GM13976 (cell line): ENCODE results near the gene C6orf120.

Experiments
- DNase-seq: peaks from one replicate; pipeline ENCODE4 v3.0.0; 2012; ENCODE audit warnings: low spot score
- in situ Hi-C: fragments of 300-500 bp; cut with MboI; formaldehyde crosslinking; loops from one replicate; pipeline ENCODE4 v1.12.0; 2022; ENCODE audit warnings: low sequenced_read_pairs, mixed read lengths, inconsistent platforms; ENCODE audit not compliant: unreplicated experiment
- TF ChIP-seq, protein P1 (sequence below): IDR thresholded peaks from 2 replicates; pipeline ENCODE4 v1.5.1; 2012; ENCODE audit warnings: borderline replicate concordance, mild to moderate bottlenecking; ENCODE audit not compliant: insufficient read depth; ENCODE audit errors: extremely low read depth, missing control alignments, control extremely low read depth

C6orf120 gene

GRCh38 chr6:169725125-169726048 is 23.5 kb downstream of the C6orf120 start:
- DNase-seq = no peak
- in situ Hi-C loops = no loop called here
- TF ChIP-seq, protein P1, sequence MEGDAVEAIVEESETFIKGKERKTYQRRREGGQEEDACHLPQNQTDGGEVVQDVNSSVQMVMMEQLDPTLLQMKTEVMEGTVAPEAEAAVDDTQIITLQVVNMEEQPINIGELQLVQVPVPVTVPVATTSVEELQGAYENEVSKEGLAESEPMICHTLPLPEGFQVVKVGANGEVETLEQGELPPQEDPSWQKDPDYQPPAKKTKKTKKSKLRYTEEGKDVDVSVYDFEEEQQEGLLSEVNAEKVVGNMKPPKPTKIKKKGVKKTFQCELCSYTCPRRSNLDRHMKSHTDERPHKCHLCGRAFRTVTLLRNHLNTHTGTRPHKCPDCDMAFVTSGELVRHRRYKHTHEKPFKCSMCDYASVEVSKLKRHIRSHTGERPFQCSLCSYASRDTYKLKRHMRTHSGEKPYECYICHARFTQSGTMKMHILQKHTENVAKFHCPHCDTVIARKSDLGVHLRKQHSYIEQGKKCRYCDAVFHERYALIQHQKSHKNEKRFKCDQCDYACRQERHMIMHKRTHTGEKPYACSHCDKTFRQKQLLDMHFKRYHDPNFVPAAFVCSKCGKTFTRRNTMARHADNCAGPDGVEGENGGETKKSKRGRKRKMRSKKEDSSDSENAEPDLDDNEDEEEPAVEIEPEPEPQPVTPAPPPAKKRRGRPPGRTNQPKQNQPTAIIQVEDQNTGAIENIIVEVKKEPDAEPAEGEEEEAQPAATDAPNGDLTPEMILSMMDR = no peak

GRCh38 chr6:169726049-169726400 is 24.1 kb downstream of the C6orf120 start:
- in situ Hi-C loops = no loop called here
- TF ChIP-seq, protein P1 = no peak
- no peak for DNase-seq

GRCh38 chr6:169726963-169727362 is 25.0 kb downstream of the C6orf120 start:
- TF ChIP-seq, protein P1 = no peak
- in situ Hi-C loops = no loop called here
- no peak for DNase-seq

- TF ChIP-seq, protein P1 = no peak
- no peak for DNase-seq
- in situ Hi-C loops = no loop called here
Observed at GRCh38 chr6:169729961-169730360, 28.0 kb downstream of the C6orf120 start.

GRCh38 chr6:169738204-169738975 is 36.5 kb downstream of the C6orf120 start:
- in situ Hi-C loops = no loop called here
- no peak for DNase-seq
- TF ChIP-seq, protein P1 = no peak

DNA sequence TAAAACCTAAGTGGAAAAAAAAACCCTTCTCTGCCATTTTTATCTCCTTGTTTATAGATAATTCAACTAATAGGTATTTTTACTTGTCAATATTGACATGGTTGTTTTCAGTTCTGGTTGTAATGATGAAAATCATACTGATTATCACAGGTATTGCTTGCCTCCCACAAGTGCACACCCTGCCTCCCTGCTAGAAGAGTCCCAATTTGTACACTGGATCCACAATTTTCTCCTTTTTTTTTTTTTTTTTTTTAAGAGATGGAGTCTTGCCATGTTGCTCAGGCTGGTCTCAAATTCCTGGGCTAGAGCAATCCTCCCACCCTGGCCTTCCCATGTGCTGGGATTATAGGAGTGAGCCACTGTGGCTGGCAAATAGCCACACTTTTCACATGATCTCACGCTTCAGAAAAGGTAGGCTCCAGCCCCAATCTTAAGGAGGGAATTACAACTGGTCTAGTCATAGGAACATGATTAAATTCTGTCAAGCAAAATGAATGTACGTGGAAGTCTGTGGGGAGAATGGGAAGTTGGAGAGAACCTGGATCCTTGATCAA is 37.1 kb downstream of the C6orf120 start:
- TF ChIP-seq, protein P1 = no peak
- in situ Hi-C loops = no loop called here
- no peak for DNase-seq
